ENCODE results near the gene C1orf35.

DNA sequence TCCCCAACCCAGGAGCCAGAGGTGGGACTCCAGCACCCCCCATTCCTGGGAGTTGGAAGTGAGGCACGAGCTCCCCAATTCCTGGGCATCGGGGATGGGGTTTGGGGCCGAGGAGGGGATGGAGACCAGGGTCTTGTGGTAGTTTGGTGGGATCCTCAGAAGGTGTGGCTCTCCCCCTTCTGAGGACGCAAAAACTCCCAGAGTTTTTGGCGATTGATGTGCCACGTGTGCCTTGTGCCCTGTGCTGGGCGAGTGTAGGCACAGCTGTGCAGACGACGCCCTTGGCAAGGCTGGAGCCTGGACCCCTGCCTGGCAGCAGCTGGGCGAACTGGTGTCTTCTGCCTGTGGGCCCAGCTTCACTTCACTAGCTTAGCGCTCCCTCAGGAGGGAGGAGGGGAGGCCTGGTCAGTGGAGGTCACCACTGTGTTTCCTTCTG, 39.6 kb upstream of the C1orf35 start:
- TF ChIP-seq GATA2 (IDR thresholded peaks at IDR 0.05; ENCODE audit: low read depth, low read length) (no peak), GATA3 (IDR thresholded peaks at IDR 0.05; ENCODE audit: low read depth, low read length) (no peak)

Measured in SH-SY5Y (cell line).